Activated CD4-positive, alpha-beta memory T cell treated with anti-CD3 and anti-CD28 coated beads, Interleukin-2, amount 10 ng/mL, durations not matched to agents 7 days and 5 days (primary cell): ENCODE measurements around the gene CTU2. TPM values are rescaled to one million over a fixed set of nuclear protein-coding genes. Genes with fewer than 3 reads are reported as not detected.

Source experiments
- CTCF ChIA-PET: fragments of 350-600 bp; sonication (Branson Sonifier 250); formaldehyde crosslinking; loops from one replicate; lab custom pipeline; 2021; ENCODE audit warnings: antibody characterized with exemption, inconsistent platforms; lab: Charles Lee
- POLR2A ChIA-PET: fragments of 350-600 bp; sonication (Branson Sonifier 250); formaldehyde crosslinking; loops from one replicate; lab custom pipeline; 2021; ENCODE audit warnings: antibody characterized with exemption; lab: Charles Lee
- DNase-seq: peaks from one replicate; pipeline ENCODE4 v3.0.0-alpha.2; 2020
- H3K27ac Mint-ChIP-seq: one replicate; pipeline ENCODE4 v1.8.0; 2021; ENCODE audit warnings: mild to moderate bottlenecking, mixed read lengths
- H3K27me3 Mint-ChIP-seq: one replicate; pipeline ENCODE4 v1.8.0; 2021; ENCODE audit warnings: mixed read lengths
- H3K36me3 Mint-ChIP-seq: one replicate; pipeline ENCODE4 v1.8.0; 2021; ENCODE audit warnings: low read depth, mixed read lengths
- H3K4me1 Mint-ChIP-seq: one replicate; pipeline ENCODE4 v1.8.0; 2021; ENCODE audit warnings: mixed read lengths
- H3K4me3 Mint-ChIP-seq: one replicate; pipeline ENCODE4 v1.8.0; 2021; ENCODE audit warnings: mild to moderate bottlenecking, mixed read lengths
- H3K9me3 Mint-ChIP-seq: one replicate; pipeline ENCODE4 v1.8.0; 2021; ENCODE audit warnings: mixed read lengths
- total RNA-seq, 2 experiments: library from RNA; stranded (reverse); gene quantifications; one replicate each; pipeline ENCODE4 v1.2.3, GENCODE V29; 2021

Gene CTU2
- total RNA-seq, 2 experiments from 2014 or later, result 16.5 to 17.3 TPM

DNA sequence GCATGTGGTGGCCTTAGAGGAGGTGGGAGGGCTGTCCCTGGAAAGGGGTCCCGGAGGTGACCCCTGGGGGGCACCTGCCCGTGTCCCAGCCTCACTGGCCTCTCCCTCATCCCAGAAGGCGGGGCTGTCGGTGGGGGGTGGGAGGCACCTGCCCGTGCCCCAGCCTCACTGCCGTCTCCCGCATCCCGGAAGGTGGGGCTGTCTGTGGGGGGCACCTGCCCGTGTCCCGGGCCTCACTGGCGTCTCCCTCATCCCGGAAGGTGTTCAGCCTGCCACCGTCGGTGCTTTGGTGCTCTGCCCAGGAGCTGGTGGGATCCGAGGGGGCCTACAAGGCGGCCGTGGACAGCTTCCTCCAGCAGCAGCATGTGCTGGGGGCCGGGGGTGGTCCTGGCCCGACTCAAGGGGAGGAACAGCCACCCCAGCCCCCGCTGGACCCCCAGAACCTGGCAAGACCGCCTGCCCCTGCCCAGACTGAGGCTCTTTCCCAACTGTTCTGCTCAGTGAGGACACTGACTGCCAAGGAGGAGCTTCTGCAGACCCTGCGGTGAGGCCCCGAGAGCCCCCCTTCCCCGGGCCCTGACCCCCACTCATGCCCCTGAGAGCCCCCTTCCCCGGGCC, 6.2 kb downstream of the CTU2 start:
- peaks cover 19% of the 10 kb centered on the region for H3K36me3 Mint-ChIP-seq
- no peak overlapping the region for H3K4me3 Mint-ChIP-seq
- ChIA-PET CTCF (no interaction called here), POLR2A (interaction anchor here (0.6 kb wide), 1 partner anchor 11 kb away, joined by 3 read pairs; no protein-coding TSS in a partner anchor)
- no peak for DNase-seq
- no peaks in the 10 kb centered on the region for H3K27me3 Mint-ChIP-seq
- no peak overlapping the region for H3K27ac Mint-ChIP-seq
- H3K9me3 Mint-ChIP-seq, result no peaks in the 10 kb centered on the region
- H3K4me1 Mint-ChIP-seq, result peaks cover 6% of the 10 kb centered on the region

DNA sequence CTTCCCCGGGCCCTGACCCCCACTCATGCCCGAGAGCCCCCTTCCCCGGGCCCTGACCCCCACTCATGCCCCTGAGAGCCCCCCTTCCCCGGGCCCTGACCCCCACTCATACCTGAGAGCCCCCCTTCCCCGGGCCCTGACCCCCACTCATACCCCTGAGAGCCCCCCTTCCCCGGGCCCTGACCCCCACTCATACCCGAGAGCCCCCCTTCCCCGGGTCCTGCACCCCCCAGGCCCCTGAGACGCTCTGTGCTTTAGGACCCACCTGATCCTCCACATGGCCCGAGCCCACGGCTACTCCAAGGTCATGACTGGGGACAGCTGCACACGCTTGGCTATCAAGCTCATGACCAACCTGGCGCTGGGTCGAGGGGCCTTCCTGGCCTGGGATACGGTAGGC, 6.8 kb downstream of the CTU2 start:
- Mint-ChIP-seq H3K4me1 (peaks cover 6% of the 10 kb centered on the region), H3K27me3 (no peaks in the 10 kb centered on the region), H3K4me3 (no peak overlapping the region), H3K36me3 (peaks cover 22% of the 10 kb centered on the region), H3K27ac (no peak overlapping the region), H3K9me3 (no peaks in the 10 kb centered on the region)
- no peak for DNase-seq
- CTCF ChIA-PET, result no interaction called here
- POLR2A ChIA-PET, result interaction anchor here (0.6 kb wide), 1 partner anchor 12 kb away, joined by 3 read pairs; no protein-coding TSS in a partner anchor

DNA sequence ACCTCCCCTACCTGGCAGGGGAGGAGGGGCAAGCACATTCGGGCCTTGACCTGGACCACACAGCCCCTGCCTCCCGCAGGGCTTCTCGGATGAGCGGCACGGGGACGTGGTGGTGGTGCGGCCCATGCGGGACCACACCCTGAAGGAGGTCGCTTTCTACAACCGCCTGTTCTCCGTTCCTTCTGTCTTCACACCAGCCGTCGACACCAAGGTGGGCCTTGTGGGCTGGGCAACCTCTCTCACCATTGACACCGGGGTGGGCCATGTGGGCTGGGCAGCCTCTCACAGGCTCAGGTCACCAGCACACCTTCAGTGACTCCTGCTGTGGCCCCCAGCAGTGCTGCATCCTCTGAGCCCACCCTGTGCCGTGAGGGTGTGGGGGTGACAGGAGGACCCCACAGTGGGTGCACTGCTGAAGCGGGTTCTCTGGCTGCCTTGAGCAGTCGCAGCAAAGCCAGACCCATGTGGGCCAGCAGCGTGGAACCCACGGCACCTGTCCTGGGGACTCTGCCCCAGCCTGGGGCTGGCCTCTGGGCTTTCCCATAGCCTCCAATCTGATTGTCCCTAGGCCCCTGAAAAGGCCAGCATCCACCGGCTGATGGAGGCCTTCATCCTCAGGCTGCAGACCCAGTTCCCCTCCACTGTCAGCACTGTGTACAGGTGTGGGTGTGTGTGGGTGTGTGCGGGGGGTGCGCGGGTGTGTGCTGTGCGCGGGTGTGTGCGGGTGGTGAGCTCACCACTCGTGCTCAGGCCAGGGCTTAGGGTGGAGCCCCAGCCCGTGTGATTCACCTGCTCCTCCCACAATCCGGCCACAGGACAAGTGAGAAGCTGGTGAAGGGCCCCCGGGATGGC, 7.5 kb downstream of the CTU2 start:
- CTCF ChIA-PET, result no interaction called here

DNA sequence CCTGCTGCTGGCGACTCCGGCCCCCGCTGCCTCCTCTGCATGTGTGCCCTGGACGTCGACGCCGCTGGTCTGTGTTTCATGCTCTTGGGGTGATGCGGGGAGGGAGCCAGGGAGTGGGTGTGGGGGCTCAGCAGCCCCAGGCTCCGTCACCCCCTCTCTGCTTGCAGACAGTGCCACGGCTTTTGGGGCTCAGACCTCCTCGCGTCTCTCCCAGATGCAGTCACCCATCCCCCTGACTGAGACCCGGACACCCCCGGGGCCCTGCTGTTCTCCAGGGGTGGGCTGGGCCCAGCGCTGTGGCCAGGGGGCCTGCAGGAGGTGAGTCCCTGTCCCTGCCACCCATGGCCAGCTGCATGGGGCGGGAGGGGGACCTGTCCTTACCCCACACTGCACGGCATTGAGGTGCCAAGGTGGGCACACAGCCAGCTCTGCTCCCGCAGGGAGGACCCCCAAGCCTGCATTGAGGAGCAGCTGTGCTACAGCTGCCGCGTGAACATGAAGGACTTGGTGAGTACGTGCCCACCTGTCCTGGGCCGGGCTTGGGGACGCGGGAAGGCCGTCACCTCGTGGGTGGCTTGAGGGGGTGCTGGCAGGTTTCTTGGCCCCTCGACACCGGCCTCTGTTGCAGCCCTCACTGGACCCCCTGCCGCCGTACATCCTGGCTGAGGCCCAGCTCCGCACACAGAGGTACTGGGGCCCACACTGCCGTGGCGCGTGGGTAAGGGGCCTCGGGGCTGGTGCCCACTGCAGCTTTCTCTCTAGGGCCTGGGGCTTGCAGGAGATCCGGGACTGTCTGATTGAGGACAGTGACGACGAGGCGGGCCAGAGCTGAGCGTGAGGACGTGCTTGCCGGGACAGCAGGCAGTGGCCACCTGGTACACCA, 8.4 kb downstream of the CTU2 start:
- ChIA-PET POLR2A (interaction anchor here (0.8 to 1.8 kb wide), 4 partner anchors 7 to 144 kb away, joined by 3 to 6 read pairs (median 4); partner anchors contain the start of gene ZC3H18), CTCF (interaction anchor here (1.1 kb wide), 1 partner anchor 23 kb away, joined by 5 read pairs; no protein-coding TSS in a partner anchor)
- H3K27me3 Mint-ChIP-seq, result no peaks in the 10 kb centered on the region

More for the DNA sequence above, 7.5 kb downstream of the CTU2 start:
- Mint-ChIP-seq H3K4me3 (no peak overlapping the region), H3K27ac (no peak overlapping the region), H3K36me3 (peaks cover 30% of the 10 kb centered on the region), H3K9me3 (no peaks in the 10 kb centered on the region), H3K27me3 (no peaks in the 10 kb centered on the region), H3K4me1 (peaks cover 13% of the 10 kb centered on the region)
- POLR2A ChIA-PET, result interaction anchor here (0.9 to 1.8 kb wide), 2 partner anchors 9 to 13 kb away, joined by 3 to 6 read pairs; no protein-coding TSS in a partner anchor
- no peak for DNase-seq

DNA sequence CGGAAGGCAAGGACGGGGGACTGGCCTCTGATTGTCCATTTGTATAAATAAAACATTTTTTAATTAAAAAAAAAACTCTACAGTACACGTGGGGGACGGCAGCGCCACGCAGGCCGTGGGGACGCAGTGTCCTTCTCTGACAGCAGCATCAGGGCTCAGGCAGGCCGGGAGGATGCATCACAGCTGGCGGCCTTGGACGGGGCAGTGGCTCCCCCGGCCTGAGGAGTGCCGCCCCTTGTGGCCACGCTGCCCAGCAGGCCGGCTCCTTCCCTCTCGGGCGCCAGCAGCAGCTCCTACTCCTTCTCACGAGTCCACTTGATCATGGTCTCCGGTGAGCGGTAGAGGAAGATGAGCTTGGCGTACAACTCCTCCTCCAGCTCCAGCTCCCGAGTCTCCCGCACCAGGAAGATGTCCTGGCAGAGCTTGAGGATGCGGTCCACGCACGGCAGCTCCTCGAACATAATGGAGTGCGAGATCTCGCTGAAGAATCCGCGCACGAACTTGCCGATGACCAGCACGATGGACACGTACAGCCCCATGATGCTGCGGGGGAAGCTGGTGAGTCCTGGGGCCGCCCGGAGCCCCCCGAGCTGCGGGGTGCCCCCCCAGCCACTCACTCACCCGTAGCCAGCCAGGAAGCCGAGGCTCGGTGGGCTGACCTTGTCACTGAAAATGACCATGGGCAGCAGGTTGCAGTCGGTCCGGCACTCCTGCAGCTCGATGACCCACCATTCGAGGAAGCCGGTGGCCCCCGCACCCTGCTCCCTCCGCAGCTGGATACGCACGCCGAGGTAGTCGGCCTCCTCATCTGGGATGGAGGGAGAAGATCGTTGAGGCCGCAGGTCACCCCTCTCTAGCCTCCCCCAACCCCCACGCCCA, 9.2 kb downstream of the CTU2 start:
- no peaks in the 10 kb centered on the region for H3K9me3 Mint-ChIP-seq
- ChIA-PET POLR2A (interaction anchor here (0.8 to 1.8 kb wide), 3 partner anchors 8 to 145 kb away, joined by 3 to 6 read pairs (median 4); partner anchors contain the start of gene ZC3H18), CTCF (interaction anchor here (1.1 kb wide), 1 partner anchor 22 kb away, joined by 5 read pairs; no protein-coding TSS in a partner anchor)
- peaks cover 44% of the 10 kb centered on the region for H3K36me3 Mint-ChIP-seq
- H3K27me3 Mint-ChIP-seq, result no peaks in the 10 kb centered on the region
- no peak overlapping the region for H3K4me3 Mint-ChIP-seq
- peaks cover 9% of the 10 kb centered on the region for H3K4me1 Mint-ChIP-seq
- no peak overlapping the region for H3K27ac Mint-ChIP-seq
- DNase-seq, result no peak

More for the DNA sequence above, 8.4 kb downstream of the CTU2 start:
- DNase-seq, result no peak
- no peak overlapping the region for H3K4me3 Mint-ChIP-seq
- no peaks in the 10 kb centered on the region for H3K9me3 Mint-ChIP-seq
- peaks cover 11% of the 10 kb centered on the region for H3K4me1 Mint-ChIP-seq
- peaks cover 38% of the 10 kb centered on the region for H3K36me3 Mint-ChIP-seq
- H3K27ac Mint-ChIP-seq, result no peak overlapping the region

DNA sequence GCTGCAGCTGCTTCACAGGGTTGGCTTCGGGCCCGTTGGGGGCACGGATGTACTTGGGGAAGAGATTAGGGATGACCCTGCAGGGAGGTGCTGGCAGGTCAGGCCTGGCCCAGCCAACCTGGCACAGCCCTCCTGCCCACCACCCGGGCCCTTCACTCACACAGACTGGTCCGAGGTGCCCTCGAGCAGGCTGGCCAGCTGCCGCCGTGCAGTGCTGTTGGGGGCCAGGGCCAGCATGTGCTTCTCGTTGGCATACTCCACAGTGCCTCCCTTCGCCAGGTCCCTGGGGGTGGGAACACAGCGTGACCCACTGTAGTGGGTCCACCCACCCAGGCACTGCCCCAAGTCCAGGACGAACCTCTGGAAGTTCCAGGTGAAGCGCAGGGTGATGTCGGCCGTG, 9.9 kb downstream of the CTU2 start:
- Mint-ChIP-seq H3K4me3 (no peak overlapping the region), H3K27ac (no peak overlapping the region), H3K36me3 (peaks cover 47% of the 10 kb centered on the region), H3K9me3 (no peaks in the 10 kb centered on the region), H3K4me1 (peaks cover 9% of the 10 kb centered on the region), H3K27me3 (no peaks in the 10 kb centered on the region)
- no peak for DNase-seq
- CTCF ChIA-PET, result interaction anchor here (1.1 to 1.5 kb wide), 1 partner anchor 21 kb away, joined by 3 to 5 read pairs; no protein-coding TSS in a partner anchor
- POLR2A ChIA-PET, result no interaction called here

DNA sequence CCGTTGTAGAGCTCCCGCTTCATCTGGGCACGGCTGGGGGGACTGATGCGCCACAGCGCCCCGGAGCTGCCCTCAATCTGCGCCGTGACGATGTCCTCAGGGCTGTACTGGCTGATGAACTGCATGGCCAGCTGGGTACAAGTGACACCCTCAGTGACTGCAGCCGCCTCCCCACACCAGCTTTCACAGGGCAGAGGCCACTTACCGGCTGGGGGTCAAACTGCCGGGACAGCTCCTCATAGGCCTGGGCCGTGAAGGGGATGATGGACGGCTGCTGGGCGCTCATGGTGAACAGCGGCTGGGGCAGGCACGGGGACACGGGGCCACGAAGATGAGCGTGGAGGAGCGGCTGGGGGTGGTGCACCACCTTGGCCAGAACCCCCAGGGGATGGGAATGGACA, 10.3 kb downstream of the CTU2 start:
- H3K36me3 Mint-ChIP-seq, result peaks cover 47% of the 10 kb centered on the region
- DNase-seq, result no peak
- CTCF ChIA-PET, result interaction anchor here (1.5 kb wide), 1 partner anchor 21 kb away, joined by 3 read pairs; no protein-coding TSS in a partner anchor
- H3K9me3 Mint-ChIP-seq, result no peaks in the 10 kb centered on the region
- no peak overlapping the region for H3K4me3 Mint-ChIP-seq
- H3K27me3 Mint-ChIP-seq, result no peaks in the 10 kb centered on the region
- peaks cover 9% of the 10 kb centered on the region for H3K4me1 Mint-ChIP-seq
- no peak overlapping the region for H3K27ac Mint-ChIP-seq
- POLR2A ChIA-PET, result interaction anchor here (1.0 kb wide), 1 partner anchor 16 kb away, joined by 3 read pairs; no protein-coding TSS in a partner anchor

DNA sequence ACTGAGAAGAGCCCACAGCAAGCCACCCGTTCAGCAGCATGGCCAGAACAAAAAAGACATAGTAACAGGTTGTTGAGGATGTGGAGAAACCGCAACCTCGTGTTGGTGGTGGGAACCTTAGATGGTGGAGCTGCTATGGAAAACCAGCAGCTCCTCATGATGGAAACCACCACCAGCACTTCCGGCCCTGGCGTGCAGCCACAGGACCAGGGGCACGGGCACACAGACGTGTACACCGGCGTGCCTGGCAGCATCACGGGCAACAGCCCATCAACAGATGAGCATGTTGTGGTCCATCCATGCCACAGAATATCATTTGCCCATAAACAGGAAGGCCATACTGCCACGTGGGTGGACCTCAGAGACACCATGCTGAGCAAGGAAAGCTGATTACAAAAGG, 11.9 kb downstream of the CTU2 start:
- Mint-ChIP-seq H3K27ac (peak overlapping the region; percentile 18), H3K36me3 (peaks cover 50% of the 10 kb centered on the region), H3K4me3 (no peak overlapping the region), H3K4me1 (peaks cover 8% of the 10 kb centered on the region), H3K9me3 (no peaks in the 10 kb centered on the region), H3K27me3 (no peaks in the 10 kb centered on the region)
- ChIA-PET CTCF (interaction anchor here (0.9 to 1.2 kb wide), 2 partner anchors 19 to 65 kb away, joined by 3 to 4 read pairs; no protein-coding TSS in a partner anchor), POLR2A (interaction anchor here (0.9 to 1.7 kb wide), 3 partner anchors 14 to 92 kb away, joined by 3 to 5 read pairs (median 4); no protein-coding TSS in a partner anchor)
- no peak for DNase-seq

DNA sequence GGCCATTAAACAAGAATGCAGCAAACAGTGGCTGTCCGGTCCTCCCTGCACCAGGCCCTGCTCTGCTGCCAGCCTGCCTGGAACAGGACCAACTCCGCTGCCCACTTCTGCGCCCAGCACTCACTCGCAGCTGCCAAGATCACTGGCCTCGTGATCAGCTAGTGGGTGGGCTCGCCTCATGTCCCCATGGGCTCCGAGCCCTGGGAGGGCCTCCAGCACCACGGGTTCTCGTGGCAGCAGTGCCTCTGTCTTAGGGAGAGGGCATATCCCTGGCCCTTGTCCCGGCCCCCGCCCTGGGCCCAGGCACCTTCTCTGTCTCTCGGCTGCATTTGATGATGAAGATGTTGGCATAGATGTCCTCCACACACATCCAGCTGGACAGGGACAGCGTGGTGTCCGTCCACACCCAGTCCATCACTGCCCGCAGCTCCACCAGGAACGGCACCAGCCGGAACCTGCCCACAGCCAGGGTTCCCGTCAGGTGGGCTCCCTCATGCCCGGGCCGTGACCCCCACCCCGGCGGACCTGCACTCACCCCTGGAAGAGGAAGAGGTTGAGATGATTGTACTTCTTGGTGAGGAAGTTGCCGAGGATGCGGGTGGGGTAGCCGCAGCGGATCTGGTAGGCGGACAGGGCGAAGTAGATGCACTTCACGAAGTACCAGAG, 13.1 kb downstream of the CTU2 start:
- no peaks in the 10 kb centered on the region for H3K27me3 Mint-ChIP-seq
- peaks cover 8% of the 10 kb centered on the region for H3K4me1 Mint-ChIP-seq
- no peak overlapping the region for H3K27ac Mint-ChIP-seq
- ChIA-PET POLR2A (interaction anchor here (0.5 to 1.7 kb wide), 2 partner anchors 13 to 16 kb away, joined by 3 to 4 read pairs; no protein-coding TSS in a partner anchor), CTCF (interaction anchor here (0.9 to 3.2 kb wide), 3 partner anchors 17 to 64 kb away, joined by 3 to 9 read pairs (median 4); no protein-coding TSS in a partner anchor)
- no peak overlapping the region for H3K4me3 Mint-ChIP-seq
- no peaks in the 10 kb centered on the region for H3K9me3 Mint-ChIP-seq
- H3K36me3 Mint-ChIP-seq, result peaks cover 57% of the 10 kb centered on the region
- no peak for DNase-seq

DNA sequence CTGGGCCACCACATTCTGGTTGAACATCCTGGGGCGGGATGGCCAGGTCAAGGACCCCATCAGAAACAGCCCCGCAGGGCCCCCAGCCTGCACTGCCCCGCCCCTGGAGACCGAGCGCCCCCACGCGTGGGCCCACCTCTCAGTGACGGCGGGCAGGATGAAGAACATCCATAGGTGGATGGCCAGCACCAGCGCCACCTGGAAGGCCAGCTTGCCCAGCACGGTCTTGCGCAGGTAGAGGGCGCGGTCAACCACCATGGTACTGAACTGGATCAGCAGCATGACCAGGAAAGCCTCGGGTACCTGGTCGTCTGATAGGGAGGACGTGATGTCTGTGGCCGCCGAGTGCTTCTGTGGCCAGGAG, 13.6 kb downstream of the CTU2 start:
- H3K9me3 Mint-ChIP-seq, result no peaks in the 10 kb centered on the region
- ChIA-PET CTCF (interaction anchor here (3.2 kb wide), 1 partner anchor 17 kb away, joined by 9 read pairs; no protein-coding TSS in a partner anchor), POLR2A (no interaction called here)
- no peaks in the 10 kb centered on the region for H3K27me3 Mint-ChIP-seq
- no peak overlapping the region for H3K4me3 Mint-ChIP-seq
- H3K27ac Mint-ChIP-seq, result no peak overlapping the region
- peaks cover 62% of the 10 kb centered on the region for H3K36me3 Mint-ChIP-seq
- DNase-seq, result no peak
- H3K4me1 Mint-ChIP-seq, result peaks cover 8% of the 10 kb centered on the region
